ENCODE measurements around the gene ABCG5.

ABCG5 gene

DNA sequence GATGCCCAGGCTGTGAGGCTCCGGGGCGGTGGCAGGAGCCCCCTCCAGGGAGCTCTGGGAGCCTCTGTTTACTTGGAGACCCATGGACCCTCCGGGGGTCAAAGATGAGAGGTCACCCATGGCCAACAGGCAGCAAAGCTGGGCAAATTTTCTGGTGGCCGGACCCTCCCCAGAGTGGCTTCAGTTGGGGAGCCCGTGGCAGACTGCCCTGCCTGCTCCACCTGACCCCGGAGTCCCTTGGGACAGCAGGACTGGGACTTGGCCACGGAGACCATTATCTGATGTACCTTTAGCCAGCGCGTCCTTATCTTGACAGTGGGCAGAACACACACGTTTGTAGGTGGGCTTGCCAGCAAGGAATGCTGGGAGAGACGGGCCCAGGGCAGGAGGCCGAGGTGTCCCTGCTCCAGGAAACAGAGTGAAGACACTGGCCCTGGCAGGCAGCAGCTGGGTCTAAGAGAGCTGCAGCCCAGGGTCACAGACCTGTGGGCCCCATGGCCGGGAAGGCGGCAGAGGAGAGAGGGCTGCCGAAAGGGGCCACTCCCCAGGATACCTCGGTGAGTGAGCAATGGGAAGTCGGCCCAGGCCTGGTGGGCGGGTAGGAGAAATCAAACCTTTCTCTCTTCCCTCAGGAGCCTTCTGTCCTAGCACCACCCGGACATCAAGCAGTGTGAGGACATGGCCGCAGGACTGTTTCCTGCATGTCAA, at the start of gene ABCG5, which contains the start of gene ABCG8:
ABCG5 (minus strand) TSS at position 280 of the 708 bp plus-strand sequence; CDS start at position 120, 160 bp downstream.
ABCG8 (plus strand) TSS at position 412 of the 708 bp plus-strand sequence; CDS start at position 495, 83 bp downstream.
- no peak for FAIRE-seq

DNA sequence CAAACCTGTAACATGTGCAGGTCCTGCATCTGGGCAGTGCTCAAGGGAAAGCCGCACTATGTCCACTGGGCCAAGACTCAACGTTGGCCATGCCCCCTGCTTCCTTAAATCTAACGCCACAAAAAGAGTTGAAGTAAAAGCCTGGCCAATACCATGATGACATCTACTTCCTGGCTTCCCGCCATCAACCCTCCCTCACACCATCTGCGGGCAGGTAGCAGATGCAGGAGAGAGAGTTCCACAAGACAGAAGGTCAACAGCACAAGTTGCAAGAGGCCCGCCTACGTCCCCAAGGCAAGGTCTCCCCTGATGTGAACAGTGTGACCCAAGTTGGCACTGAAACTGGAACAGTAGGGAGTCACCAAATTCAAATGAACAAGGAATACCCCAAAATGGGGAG, 48.5 kb upstream of the ABCG5 start:
- FAIRE-seq, result no peak

DNA sequence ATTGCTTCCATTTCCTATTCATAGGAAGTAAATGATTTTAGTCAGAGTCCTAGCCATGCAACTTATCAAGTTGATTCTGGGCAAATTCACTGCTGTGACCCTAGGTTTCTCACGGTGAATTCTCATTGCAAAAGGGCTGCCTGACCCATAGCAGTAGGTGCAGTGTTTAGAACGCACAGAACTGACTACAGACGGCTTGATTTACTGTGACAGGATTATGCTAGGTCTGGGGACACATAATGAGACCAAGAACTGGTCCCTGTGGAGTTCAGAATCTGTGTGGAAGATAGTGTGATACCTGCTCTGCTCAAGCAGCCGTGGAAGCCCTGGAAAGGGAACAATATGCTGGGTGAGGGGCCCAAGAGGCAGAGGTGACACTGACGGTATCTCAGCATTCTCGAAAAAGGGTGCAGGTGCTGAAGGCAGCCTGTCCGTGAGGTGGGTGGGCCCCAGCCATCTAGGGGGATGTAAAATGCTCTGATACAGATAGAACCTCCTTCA, 46.5 kb upstream of the ABCG5 start:
- no peak for FAIRE-seq

DNA sequence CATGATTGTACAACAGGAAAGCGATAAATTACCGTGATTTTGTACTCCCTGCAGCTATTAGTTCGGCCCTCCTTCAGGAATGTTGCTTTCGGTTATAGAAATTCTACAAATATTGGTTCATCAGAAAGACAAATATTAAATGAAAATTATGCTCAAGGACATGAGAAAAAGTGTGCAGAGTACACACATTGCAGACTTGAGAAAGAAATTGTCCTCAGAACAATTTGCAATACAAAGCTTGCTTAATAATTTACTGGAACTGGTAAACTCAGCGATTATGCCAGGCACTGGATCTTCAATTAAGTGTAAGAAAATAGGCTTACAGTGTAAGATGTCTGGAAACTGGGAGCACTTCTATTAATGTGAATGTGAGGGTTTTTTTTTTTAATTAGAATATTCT, 46.0 kb upstream of the ABCG5 start:
- peak; percentile 56 for FAIRE-seq

DNA sequence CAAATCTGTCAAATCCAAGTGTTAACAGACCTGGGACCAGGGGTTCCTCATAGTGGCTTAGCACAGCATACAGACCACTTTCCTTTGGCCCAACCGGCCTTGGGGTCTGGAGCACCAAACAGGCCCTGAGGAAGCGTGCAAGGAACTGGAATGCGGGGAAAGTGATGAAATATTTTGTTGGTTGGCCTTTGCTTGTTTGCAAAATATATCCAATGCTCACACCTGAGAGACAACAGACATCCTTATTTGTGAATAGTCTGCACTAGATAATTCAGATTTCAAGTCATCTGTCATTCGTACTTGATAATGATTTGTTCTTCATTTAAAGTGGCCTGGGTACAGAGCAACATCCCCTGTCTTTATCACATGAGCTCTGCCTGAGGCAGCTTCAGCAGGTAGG, 43.7 kb upstream of the ABCG5 start:
- FAIRE-seq, result no peak

DNA sequence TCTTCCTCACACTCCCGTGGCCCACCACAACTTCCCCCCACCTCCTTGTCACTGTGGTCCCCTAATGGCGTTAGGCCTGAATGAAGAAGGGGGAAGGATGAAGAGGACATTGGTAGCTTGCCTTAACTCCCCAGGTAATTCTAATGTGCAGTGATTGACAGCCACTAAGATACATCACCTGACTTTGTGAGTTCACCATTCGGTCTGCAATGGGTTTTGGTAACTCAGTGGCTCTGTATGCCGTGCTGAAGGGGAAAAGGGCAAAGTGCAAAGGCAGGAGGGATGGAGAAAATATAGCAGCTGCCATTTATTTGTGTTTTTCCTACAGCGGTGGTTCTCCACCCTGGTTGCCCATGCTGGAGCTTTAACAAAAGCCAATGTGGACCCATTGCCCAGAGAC, 42.3 kb upstream of the ABCG5 start:
- no peak for FAIRE-seq

DNA sequence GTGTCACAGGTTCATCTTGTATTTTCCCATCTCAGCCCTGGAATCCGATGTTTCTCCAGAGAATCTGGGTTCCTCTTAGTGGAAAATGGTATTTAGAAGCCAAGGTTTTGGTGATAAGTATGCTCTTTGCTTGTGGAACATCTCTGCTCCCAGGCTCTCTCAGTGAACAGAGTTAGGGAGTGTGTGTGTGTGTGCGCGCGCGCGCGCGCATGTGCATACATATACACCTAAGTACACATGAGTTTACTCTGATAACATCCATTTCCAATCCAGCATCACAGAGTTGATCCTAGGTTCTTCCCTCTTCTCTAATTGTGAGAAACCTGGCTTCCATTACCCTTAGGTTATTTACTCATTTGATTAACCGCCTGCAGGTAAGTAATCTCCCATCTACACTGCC, 41.8 kb upstream of the ABCG5 start:
- FAIRE-seq, result no peak

DNA sequence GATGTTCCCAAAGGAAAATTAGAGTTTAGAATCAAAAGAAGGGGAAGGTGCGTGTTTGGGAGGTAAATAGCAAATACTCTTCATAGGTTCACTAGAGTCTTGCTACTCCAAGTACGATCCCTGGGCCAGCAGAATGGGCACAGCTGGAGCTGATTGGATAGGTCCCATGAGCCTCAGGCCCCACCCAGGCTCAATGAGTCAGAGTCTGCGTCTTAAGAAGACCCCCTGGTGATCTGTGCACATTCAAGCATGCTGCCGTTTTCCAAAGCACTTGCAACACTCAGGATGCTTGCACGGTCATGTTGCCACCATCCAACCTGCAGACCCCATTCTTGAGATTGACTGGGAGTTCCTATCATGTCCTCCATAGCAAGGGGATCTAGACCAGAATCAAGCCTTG, 40.6 kb upstream of the ABCG5 start:
- FAIRE-seq, result no peak

DNA sequence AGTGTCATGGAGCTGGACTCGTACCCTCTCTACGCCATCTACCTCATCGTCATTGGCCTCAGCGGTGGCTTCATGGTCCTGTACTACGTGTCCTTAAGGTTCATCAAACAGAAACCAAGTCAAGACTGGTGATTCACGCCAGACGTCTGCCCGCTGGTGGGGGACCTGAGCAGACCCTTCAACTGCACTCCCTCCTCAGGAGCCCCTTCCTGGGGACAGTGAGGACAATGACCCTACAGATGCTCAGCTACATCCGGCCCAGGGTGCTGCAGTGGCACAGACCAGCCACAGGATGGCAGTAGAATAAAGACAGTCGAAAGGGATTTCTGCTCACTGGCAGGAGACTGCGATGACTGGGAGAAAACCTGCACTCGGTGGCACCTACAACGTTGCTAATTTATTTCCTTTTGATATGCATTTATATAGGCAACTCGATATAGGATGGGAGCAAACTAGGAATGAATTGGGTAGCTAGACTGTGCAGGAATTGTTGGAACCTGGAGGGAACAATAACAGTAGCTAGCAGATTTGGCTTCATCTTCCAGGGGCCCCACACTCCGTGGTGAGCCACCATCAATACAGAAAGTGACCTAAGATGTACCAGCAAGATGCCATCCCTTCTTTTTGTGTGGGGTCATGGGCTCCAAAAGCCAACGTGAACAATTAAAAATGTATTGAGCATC, 39.3 kb upstream of the ABCG5 start:
- FAIRE-seq, result peak; percentile 95

DNA sequence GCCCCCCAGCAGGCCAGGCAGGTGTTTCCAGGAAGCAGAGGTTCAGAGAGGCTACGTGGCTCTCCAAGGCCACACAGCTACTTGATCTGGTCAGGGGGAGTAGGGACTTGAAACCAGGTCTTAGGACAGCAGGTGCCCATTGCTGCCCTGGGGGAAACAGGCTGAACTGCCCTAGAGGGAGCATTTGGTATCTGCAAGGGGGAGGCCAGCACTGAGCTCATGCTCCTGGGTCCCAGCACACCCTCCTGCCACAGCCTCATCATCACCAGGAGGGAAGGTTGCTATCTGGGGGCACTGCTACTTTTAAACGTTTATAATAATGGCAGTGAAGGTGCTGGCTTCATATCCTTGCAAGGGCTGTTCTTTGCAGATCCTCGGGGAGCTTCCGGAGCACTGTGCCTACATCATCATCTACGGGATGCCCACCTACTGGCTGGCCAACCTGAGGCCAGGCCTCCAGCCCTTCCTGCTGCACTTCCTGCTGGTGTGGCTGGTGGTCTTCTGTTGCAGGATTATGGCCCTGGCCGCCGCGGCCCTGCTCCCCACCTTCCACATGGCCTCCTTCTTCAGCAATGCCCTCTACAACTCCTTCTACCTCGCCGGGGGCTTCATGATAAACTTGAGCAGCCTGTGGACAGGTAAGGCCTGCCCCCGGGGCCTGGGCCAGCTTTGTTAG, 36.3 kb upstream of the ABCG5 start:
- FAIRE-seq, result no peak

DNA sequence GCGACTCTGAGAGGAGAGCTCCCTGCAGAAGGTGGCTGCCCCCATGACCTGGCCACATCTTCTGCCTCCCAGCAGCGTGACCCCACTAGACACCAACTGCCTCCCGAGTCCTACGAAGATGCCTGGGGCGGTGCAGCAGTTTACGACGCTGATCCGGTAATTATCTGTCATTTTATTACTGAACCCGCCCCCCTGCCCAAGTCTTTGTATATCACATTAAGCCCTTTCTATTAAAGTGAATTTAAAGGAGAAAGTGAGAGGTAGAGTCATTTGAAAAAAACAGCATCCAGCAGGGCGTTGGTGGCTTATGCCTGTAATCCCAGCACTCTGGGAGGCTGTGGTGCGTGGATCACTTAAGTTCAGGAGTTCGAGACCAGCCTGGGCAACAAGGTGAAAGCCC, 33.5 kb upstream of the ABCG5 start:
- FAIRE-seq, result no peak

DNA sequence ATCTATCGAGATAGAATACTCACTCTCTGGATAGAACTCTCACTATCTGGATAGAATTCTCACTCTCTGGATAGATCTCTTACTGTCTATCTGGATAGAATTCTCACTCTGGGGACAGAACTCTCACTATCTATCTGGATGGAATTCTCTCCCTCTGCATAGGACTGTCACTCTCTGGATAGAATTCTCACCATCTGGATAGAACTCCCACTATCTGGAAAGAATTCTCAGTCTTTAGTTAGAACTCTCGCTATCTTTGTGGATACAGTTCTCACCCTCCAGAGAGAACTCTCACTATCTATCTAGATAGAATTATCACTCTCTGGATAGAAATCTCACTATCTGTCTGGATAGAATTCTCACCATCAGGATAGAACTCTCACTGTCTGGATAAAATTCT, 16.7 kb upstream of the ABCG5 start:
- FAIRE-seq, result no peak

DNA sequence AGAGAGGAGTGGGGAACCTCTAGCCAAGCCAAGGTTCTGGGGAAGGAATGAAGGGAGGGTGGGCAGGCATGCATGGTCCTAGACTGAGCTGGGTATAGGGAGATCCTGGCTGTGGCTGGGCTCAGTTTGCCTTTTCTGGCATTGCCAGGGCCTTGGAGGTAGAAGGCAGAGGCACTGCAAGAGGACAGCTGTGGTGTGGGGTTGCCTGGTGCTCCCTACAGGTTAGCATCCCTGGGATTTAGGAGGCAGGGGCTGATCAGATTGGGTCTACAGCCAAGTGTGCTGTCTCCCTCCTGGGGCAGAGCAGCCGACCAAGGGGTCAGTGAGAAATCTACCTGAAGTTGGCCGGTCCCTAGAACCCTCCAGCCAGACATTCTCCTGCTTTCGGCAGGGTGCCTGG, 16.0 kb upstream of the ABCG5 start:
- no peak for FAIRE-seq

DNA sequence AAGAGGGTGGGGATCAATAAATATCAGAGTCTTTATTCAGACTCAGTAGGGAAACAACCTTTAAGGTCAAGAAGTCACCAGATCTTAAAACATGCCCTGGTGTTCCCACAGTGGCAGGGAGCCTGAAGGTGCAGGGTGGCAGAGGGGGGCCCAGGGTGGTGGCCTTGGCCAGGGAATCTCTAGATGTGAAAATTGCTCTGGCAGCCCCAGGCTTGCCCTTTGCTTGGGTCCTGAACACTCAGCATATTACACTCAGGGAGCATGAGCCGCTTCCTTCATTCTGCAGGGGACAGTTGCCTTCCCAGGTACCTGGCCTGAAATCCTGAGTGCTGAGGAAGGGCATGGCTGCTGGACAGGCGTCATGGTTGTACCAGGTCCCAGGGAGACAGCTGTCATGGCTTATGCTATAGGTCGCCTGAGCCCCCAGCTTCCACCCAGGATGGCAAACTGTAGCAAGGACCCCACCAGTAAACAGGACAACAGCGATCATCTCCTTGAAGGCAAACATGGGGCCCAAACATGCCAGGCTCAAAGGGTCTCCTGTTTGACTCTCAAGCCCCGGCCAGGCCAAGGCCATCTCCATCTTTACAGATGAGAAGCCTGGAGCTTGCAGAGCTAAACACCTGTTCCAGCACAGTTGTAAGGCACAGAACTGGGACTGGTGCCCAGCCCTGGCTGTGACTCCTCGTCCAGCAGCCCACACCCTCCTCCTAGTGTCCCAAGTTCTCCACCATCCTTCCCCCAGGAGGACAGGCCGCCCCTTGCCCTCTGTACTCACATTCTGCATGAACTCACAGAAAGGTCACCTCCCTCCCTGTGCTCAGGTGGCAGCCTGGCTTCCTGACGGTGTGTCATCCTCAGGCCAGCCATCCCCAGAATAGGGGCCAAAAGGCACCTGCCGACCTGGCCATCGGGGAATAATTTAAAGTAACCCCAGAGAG, 14.8 kb upstream of the ABCG5 start:
- no peak for FAIRE-seq

DNA sequence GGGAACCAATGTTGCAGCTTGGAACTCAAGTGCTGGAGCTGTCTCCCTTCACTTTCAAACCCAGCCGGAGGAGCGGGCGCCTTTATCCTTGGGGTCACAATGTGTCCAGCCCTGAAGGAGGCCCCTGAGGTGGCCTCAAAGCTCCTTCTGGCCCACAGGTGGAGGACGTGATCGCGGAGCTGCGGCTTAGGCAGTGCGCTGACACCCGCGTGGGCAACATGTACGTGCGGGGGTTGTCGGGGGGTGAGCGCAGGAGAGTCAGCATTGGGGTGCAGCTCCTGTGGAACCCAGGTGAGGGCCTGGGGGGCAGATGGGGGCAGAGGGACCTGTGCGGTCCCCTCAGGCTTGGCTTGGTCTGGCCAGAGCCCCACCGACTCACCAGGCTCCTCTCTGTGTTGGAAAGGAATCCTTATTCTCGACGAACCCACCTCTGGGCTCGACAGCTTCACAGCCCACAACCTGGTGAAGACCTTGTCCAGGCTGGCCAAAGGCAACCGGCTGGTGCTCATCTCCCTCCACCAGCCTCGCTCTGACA, 13.6 kb upstream of the ABCG5 start:
- no peak for FAIRE-seq

DNA sequence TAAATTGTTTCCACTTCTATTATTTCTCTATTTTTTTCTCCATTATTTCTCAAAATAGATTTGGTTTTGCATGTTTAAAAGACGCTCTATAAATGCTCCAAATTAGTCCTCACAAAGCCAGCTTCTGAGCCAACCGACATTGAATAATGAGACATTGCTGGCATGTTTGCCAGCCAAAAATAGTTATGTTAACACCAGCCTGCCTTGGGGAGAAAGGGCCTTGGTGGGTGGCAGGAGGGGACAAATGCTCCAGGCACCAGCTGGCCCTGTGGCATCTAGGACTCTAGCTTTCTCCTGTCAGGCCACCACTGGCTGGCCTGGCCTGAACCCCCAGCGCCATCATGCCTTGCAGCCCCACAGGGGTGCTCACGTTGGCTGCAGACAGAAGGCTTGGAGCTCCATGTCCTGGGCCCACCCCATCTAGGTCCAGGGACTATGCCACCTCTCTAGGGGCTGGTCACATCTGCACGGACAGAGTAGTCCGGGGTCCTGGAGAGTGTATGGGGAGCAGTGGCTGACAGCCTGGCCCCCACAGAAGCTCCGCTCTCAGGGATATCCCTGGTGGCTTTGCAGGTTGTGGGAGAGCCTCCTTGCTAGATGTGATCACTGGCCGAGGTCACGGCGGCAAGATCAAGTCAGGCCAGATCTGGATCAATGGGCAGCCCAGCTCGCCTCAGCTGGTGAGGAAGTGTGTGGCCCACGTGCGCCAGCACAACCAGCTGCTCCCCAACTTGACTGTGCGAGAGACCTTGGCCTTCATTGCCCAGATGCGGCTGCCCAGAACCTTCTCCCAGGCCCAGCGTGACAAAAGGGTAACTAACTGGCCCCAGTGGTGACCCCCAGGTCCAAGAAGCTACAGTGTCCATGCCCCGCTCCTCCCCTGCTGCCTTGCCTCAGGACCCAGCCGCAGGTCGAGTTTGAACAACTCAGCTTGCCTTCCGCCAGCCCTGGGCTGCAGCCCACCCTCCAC, 12.7 kb upstream of the ABCG5 start:
- FAIRE-seq, result no peak

DNA sequence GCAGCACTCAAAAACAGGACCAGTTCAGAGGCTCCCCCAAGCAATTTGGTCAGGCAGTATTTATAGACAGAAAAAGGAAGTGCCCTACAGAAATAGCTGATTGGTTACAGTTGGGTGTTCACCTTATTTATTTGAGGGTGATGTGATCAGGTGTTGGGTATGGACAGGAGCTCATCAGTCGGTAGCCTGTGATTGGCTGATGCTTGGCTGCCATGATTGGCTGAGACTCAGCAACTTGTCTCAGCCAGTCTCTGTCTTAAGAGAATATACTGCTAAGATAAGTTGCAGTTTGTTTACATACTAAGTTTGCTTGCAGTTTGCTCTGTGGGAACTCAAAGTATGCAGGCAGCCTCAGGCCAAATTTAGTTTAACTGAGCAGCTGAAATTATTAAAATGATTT, 9.6 kb upstream of the ABCG5 start:
- no peak for FAIRE-seq

DNA sequence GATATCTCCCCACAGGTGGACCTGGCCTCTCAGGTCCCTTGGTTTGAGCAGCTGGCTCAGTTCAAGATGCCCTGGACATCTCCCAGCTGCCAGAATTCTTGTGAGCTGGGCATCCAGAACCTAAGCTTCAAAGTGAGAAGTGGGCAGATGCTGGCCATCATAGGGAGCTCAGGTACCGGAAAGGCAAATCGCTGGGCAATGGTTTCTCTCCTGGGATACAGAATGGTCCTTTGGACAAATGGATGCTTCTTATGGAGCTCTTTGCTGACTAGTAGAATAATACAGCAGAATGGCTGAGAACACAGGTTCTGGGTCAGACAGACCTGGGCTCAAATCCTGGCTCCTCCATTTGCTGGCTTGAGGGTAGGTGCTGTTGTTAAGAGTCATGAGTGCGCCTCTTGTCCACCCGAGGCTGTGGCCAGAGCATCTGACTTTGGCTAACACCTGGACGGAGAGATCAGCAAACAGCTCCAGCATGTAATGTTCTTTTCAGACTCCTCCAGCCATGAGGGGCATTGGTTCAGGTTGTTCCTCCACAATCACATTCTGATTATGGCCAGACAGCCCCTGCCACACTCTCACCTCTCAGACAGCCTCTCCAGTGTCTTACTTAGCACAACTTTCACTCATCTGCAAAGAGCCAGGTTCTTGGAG, 7.6 kb upstream of the ABCG5 start:
- no peak for FAIRE-seq

DNA sequence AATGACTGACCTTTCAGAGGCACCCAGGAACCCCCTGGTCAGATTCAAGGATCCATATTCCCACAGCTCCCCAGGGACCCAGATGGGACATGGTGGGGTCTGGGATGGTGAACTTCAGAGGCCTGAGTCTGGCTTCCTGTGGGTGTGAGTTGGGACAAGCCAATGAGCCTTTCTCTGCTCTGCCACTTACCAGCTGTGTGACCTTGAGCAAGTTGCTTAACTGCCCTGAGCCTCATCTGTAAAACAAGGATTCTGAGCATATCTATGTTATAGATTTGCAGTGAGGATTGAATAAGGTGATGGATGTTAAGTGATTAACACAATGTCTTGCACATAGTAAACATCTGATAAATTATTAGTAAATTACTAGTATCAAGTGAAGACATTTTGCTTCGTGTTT, 6.5 kb upstream of the ABCG5 start:
- FAIRE-seq, result no peak

DNA sequence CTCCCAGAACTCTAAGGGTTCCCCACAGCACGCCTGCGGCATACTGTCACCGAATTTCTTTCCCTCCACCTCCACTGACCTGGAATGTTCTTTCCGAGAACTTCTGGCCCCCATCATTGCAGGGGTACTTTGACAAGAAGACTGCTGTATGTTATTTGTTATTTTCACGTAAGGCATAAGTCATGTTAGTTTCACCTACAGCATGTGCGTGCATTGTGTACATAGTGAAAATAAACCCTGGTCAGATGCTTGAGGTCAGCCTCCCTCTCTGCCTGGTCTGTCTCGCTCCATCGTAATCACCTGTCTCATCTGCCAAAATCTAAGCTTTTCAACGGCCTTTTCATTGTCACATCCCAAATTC, 4.2 kb upstream of the ABCG5 start:
- FAIRE-seq, result no peak

Data from islet of Langerhans (tissue), 1 donor.